HL-60 (cell line): ENCODE data around the gene ITGB2.

ENCODE experiments used
- POLR2AphosphoS5 ChIP-seq: IDR thresholded peaks from 2 replicates; pipeline ENCODE4 v1.6.1; 2012; ENCODE audit warnings: low read depth
- TF ChIP-seq, protein P1 (sequence below): IDR thresholded peaks from one replicate; pipeline ENCODE4 v1.5.1; 2011; ENCODE audit warnings: low read length, control low read depth, inconsistent platforms; ENCODE audit not compliant: insufficient read depth
- TF ChIP-seq, protein P2 (sequence below): IDR thresholded peaks from 2 replicates; pipeline ENCODE4 v1.6.1; 2012; ENCODE audit warnings: low read depth; ENCODE audit not compliant: insufficient replicate concordance

DNA sequence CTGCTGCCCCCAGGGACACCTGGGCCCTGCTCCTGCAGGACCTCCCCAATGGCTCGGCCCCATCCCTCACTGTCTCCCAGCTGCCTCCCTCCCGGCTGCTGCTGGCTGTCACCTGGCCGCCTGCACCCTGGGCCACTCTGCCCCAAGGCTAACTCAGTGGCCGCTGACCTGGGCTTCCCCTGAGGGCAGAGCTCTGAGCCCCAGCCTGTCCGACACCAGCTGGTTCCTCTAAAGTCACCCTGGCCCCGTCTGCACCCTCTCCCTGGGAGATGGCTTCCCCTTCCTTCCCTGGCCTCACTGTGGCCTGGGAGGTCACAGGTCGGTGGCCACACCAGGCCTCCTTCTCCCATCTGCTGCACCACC is 15.0 kb downstream of the ITGB2 start:
- TF ChIP-seq, protein P1, sequence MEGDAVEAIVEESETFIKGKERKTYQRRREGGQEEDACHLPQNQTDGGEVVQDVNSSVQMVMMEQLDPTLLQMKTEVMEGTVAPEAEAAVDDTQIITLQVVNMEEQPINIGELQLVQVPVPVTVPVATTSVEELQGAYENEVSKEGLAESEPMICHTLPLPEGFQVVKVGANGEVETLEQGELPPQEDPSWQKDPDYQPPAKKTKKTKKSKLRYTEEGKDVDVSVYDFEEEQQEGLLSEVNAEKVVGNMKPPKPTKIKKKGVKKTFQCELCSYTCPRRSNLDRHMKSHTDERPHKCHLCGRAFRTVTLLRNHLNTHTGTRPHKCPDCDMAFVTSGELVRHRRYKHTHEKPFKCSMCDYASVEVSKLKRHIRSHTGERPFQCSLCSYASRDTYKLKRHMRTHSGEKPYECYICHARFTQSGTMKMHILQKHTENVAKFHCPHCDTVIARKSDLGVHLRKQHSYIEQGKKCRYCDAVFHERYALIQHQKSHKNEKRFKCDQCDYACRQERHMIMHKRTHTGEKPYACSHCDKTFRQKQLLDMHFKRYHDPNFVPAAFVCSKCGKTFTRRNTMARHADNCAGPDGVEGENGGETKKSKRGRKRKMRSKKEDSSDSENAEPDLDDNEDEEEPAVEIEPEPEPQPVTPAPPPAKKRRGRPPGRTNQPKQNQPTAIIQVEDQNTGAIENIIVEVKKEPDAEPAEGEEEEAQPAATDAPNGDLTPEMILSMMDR, result no peak
- TF ChIP-seq POLR2AphosphoS5, result 0 out of 2 replicates have a peak, but pooled peaks have one; percentile 11
- TF ChIP-seq, protein P2, sequence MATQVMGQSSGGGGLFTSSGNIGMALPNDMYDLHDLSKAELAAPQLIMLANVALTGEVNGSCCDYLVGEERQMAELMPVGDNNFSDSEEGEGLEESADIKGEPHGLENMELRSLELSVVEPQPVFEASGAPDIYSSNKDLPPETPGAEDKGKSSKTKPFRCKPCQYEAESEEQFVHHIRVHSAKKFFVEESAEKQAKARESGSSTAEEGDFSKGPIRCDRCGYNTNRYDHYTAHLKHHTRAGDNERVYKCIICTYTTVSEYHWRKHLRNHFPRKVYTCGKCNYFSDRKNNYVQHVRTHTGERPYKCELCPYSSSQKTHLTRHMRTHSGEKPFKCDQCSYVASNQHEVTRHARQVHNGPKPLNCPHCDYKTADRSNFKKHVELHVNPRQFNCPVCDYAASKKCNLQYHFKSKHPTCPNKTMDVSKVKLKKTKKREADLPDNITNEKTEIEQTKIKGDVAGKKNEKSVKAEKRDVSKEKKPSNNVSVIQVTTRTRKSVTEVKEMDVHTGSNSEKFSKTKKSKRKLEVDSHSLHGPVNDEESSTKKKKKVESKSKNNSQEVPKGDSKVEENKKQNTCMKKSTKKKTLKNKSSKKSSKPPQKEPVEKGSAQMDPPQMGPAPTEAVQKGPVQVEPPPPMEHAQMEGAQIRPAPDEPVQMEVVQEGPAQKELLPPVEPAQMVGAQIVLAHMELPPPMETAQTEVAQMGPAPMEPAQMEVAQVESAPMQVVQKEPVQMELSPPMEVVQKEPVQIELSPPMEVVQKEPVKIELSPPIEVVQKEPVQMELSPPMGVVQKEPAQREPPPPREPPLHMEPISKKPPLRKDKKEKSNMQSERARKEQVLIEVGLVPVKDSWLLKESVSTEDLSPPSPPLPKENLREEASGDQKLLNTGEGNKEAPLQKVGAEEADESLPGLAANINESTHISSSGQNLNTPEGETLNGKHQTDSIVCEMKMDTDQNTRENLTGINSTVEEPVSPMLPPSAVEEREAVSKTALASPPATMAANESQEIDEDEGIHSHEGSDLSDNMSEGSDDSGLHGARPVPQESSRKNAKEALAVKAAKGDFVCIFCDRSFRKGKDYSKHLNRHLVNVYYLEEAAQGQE, result no peak
